Measurements from ENCODE around the gene B3GNT9. TPM values are rescaled to one million over a fixed set of nuclear protein-coding genes. Genes with fewer than 3 reads are reported as not detected.

Gene B3GNT9
- polyA plus RNA-seq, 1 of the 3 experiments (the other 2 are of a cell fraction): 9.9 TPM

DNA sequence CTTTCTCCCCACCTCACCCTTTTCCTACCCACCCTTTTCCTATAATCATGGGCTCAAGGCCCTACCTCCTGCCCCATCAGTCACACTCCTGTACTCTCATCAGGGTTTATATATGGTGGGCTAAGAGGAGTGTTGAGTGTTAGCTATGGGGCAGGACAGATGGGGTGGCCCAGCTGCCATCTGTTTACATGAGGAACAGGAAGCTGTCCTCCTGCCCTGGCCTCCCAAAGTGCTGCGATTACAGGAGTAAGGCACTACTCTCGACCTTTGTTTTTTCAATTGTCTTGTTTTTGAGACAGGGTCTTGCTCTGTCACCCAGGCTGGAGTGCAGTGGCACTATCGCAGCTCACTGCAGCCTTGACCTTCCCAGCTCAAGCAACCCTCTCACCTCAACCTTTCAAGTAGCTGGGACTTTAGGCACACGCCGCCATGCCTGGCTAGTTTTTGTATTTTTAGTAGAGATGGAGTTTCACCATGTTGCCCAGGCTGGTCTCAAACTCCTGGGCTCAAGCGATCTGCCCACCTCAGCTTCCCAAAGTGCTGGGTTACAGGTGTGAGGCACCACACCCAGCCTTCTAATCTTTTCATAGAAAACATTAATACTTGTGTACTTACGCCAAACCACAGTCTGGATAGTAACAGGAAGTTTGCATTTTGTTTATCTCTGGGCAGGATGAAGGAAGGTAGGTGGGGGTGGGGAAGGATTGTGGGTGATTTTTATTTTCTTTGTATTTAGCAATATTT, 7.3 kb upstream of the B3GNT9 start:
- Histone ChIP-seq H3K9me3 (no peaks in the 10 kb centered on the region), H3K9ac (no peak overlapping the region), H4K20me1 (ENCODE audit: insufficient read depth) (peaks cover 26% of the 10 kb centered on the region), H2AFZ (ENCODE audit: low read depth) (no peak overlapping the region), H3K4me1 (ENCODE audit: control insufficient read depth in 1 of 2, insufficient read depth in 2 of 2, low read depth in 1 of 2, low read length in 1 of 2) (peaks cover 4 to 24% of the 10 kb centered on the region in 2 experiments; a peak in 1 of 4 replicates), H3K79me2 (ENCODE audit: insufficient read depth) (no peaks in the 10 kb centered on the region), H3K27ac (ENCODE audit: low read depth in 2 of 2, low read length in 1 of 2) (no peak overlapping the region), H3K36me3 (replicated peaks in 1 of 2; ENCODE audit: control insufficient read depth in 1 of 2, insufficient read depth in 2 of 2, low read length in 1 of 2) (peaks cover 0 to 4% of the 10 kb centered on the region in 2 experiments), H3K4me3 (ENCODE audit: low read depth in 2 of 2, low read length in 1 of 2) (no peak overlapping the region), H3K9me2 (no peaks in the 10 kb centered on the region), H3K27me3 (ENCODE audit: insufficient read depth) (no peaks in the 10 kb centered on the region), H3F3A (replicated peaks; ENCODE audit: insufficient read depth) (peaks cover 14% of the 10 kb centered on the region), H3K4me2 (peak overlapping the region; percentile 88)
- WGBS (ENCODE audit: low lambda C conversion rate): 86% methylated on average over 7 of the region's 7 CpGs
- no peak for DNase-seq
- TF ChIP-seq, protein P1, sequence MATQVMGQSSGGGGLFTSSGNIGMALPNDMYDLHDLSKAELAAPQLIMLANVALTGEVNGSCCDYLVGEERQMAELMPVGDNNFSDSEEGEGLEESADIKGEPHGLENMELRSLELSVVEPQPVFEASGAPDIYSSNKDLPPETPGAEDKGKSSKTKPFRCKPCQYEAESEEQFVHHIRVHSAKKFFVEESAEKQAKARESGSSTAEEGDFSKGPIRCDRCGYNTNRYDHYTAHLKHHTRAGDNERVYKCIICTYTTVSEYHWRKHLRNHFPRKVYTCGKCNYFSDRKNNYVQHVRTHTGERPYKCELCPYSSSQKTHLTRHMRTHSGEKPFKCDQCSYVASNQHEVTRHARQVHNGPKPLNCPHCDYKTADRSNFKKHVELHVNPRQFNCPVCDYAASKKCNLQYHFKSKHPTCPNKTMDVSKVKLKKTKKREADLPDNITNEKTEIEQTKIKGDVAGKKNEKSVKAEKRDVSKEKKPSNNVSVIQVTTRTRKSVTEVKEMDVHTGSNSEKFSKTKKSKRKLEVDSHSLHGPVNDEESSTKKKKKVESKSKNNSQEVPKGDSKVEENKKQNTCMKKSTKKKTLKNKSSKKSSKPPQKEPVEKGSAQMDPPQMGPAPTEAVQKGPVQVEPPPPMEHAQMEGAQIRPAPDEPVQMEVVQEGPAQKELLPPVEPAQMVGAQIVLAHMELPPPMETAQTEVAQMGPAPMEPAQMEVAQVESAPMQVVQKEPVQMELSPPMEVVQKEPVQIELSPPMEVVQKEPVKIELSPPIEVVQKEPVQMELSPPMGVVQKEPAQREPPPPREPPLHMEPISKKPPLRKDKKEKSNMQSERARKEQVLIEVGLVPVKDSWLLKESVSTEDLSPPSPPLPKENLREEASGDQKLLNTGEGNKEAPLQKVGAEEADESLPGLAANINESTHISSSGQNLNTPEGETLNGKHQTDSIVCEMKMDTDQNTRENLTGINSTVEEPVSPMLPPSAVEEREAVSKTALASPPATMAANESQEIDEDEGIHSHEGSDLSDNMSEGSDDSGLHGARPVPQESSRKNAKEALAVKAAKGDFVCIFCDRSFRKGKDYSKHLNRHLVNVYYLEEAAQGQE (IDR thresholded peaks at IDR 0.05; ENCODE audit: low read depth, low read length): no peak
- TF ChIP-seq YY1 (IDR thresholded peaks at IDR 0.05; ENCODE audit: low read depth) (no peak), CHD2 (IDR thresholded peaks at IDR 0.05; ENCODE audit: low read length, partially characterized antibody) (no peak), TCF12 (IDR thresholded peaks at IDR 0.05) (no peak), ELF1 (IDR thresholded peaks at IDR 0.05) (no peak), RXRA (IDR thresholded peaks at IDR 0.05; ENCODE audit: borderline replicate concordance, low read depth) (no peak), MEF2A (IDR thresholded peaks at IDR 0.05; ENCODE audit: borderline replicate concordance, low read depth) (no peak), EZH2phosphoT487 (IDR thresholded peaks at IDR 0.05; ENCODE audit: borderline replicate concordance, low read depth) (no peak), FOXJ3 (CRISPR knock-in tag; IDR thresholded peaks at IDR 0.05) (no peak), FOXM1 (IDR thresholded peaks at IDR 0.05; ENCODE audit: low read depth) (no peak), RFX5 (IDR thresholded peaks at IDR 0.05; ENCODE audit: low read length) (no peak)
- TF ChIP-seq, protein P2, sequence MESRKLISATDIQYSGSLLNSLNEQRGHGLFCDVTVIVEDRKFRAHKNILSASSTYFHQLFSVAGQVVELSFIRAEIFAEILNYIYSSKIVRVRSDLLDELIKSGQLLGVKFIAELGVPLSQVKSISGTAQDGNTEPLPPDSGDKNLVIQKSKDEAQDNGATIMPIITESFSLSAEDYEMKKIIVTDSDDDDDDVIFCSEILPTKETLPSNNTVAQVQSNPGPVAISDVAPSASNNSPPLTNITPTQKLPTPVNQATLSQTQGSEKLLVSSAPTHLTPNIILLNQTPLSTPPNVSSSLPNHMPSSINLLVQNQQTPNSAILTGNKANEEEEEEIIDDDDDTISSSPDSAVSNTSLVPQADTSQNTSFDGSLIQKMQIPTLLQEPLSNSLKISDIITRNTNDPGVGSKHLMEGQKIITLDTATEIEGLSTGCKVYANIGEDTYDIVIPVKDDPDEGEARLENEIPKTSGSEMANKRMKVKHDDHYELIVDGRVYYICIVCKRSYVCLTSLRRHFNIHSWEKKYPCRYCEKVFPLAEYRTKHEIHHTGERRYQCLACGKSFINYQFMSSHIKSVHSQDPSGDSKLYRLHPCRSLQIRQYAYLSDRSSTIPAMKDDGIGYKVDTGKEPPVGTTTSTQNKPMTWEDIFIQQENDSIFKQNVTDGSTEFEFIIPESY (IDR thresholded peaks at IDR 0.05; ENCODE audit: borderline replicate concordance, low read depth): no peak
- TF ChIP-seq, protein P3, sequence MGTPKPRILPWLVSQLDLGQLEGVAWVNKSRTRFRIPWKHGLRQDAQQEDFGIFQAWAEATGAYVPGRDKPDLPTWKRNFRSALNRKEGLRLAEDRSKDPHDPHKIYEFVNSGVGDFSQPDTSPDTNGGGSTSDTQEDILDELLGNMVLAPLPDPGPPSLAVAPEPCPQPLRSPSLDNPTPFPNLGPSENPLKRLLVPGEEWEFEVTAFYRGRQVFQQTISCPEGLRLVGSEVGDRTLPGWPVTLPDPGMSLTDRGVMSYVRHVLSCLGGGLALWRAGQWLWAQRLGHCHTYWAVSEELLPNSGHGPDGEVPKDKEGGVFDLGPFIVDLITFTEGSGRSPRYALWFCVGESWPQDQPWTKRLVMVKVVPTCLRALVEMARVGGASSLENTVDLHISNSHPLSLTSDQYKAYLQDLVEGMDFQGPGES (IDR thresholded peaks at IDR 0.05; ENCODE audit: low read depth, low read length): no peak
- CTCF ChIA-PET: interaction anchor here (1.0 to 14.2 kb wide), 10 partner anchors 12 to 263 kb away, joined by 3 to 470 read pairs (median 6); partner anchors contain the start of genes CBFB and NOL3
- POLR2A ChIA-PET: no interaction called here

Data from SK-N-SH (cell line).